Astrocyte (in vitro differentiated cells and primary cell): Measurements from ENCODE around the gene CAPZB. TPM values are rescaled to one million over a fixed set of nuclear protein-coding genes. Genes with fewer than 3 reads are reported as not detected.

Experiments used
- DNase-seq: peaks from one replicate; pipeline ENCODE4 v3.0.0-alpha.2; 2010; ENCODE audit warnings: low read depth
- FAIRE-seq: peaks from 2 replicates; lab custom pipeline; 2011; peaks lifted over from hg19 to GRCh38; lab: Jason Lieb, UNC
- H2AFZ ChIP-seq: 2 replicates; pipeline ENCODE4 v1.6.0; 2012; ENCODE audit warnings: low read depth, low read length, inconsistent platforms
- H3K27ac ChIP-seq: 2 replicates; pipeline ENCODE4 v1.5.1; 2011; ENCODE audit warnings: low read depth, low read length, inconsistent platforms
- H3K27me3 ChIP-seq: 2 replicates; pipeline ENCODE4 v1.6.0; 2011; ENCODE audit warnings: low read length, inconsistent platforms; ENCODE audit not compliant: insufficient read depth
- H3K36me3 ChIP-seq: 2 replicates; pipeline ENCODE4 v1.5.1; 2011; ENCODE audit warnings: low read length, inconsistent platforms; ENCODE audit not compliant: insufficient read depth
- H3K4me1 ChIP-seq: 2 replicates; pipeline ENCODE4 v1.5.1; 2011; ENCODE audit warnings: low read length, inconsistent platforms; ENCODE audit not compliant: insufficient read depth
- H3K4me2 ChIP-seq: 2 replicates; pipeline ENCODE4 v1.6.0; 2012; ENCODE audit warnings: low read length, inconsistent platforms
- H3K4me3 ChIP-seq: 2 replicates; pipeline ENCODE4 v1.5.1; 2011; ENCODE audit warnings: low read depth, mild to moderate bottlenecking, low read length, inconsistent platforms; ENCODE audit not compliant: insufficient read depth
- H3K79me2 ChIP-seq: 2 replicates; pipeline ENCODE4 v1.6.0; 2012; ENCODE audit warnings: mild to moderate bottlenecking, low read length, inconsistent platforms; ENCODE audit not compliant: insufficient read depth
- H3K9ac ChIP-seq: 2 replicates; pipeline ENCODE4 v1.6.0; 2012; ENCODE audit warnings: mild to moderate bottlenecking, low read length, inconsistent platforms
- H3K9me3 ChIP-seq: 2 replicates; pipeline ENCODE4 v1.5.1; 2012; ENCODE audit warnings: low read depth, mild to moderate bottlenecking, low read length, inconsistent platforms; ENCODE audit not compliant: insufficient read depth
- H4K20me1 ChIP-seq: 2 replicates; pipeline ENCODE4 v1.6.0; 2012; ENCODE audit warnings: low read length, inconsistent platforms; ENCODE audit not compliant: insufficient read depth
- H3K27ac Mint-ChIP-seq: one replicate; pipeline ENCODE4 v1.8.0; 2021; ENCODE audit warnings: mild to moderate bottlenecking, mixed read lengths; ENCODE audit not compliant: unreplicated experiment
- H3K27me3 Mint-ChIP-seq: one replicate; pipeline ENCODE4 v1.8.0; 2021; ENCODE audit warnings: low read depth, mixed read lengths; ENCODE audit not compliant: unreplicated experiment
- H3K36me3 Mint-ChIP-seq: one replicate; pipeline ENCODE4 v1.8.0; 2021; ENCODE audit warnings: low read depth, mixed read lengths; ENCODE audit not compliant: unreplicated experiment
- H3K4me1 Mint-ChIP-seq: one replicate; pipeline ENCODE4 v1.8.0; 2021; ENCODE audit warnings: low read depth, mixed read lengths; ENCODE audit not compliant: unreplicated experiment
- H3K4me3 Mint-ChIP-seq: one replicate; pipeline ENCODE4 v1.8.0; 2021; ENCODE audit warnings: mild to moderate bottlenecking, moderate library complexity, mixed read lengths; ENCODE audit not compliant: unreplicated experiment
- H3K9me3 Mint-ChIP-seq: one replicate; pipeline ENCODE4 v1.8.0; 2021; ENCODE audit warnings: mild to moderate bottlenecking, mixed read lengths; ENCODE audit not compliant: unreplicated experiment
- CTCF ChIP-seq: IDR thresholded peaks from 2 replicates; pipeline ENCODE4 v1.5.1; 2011; ENCODE audit warnings: low read depth, mild to moderate bottlenecking, inconsistent platforms, low read length, moderate library complexity; ENCODE audit not compliant: insufficient read depth
- EZH2 ChIP-seq: IDR thresholded peaks from 2 replicates; pipeline ENCODE4 v1.6.1; 2012; ENCODE audit warnings: mild to moderate bottlenecking, low read length, inconsistent platforms; ENCODE audit not compliant: insufficient read depth
- total RNA-seq: library from RNA; stranded (reverse); gene quantifications from 2 replicates; pipeline ENCODE4 v1.2.1, GENCODE V29; 2021

Gene CAPZB
- total RNA-seq, 1 donor from 2014 or later: 458 TPM

GRCh38 chr1:19374926-19375325 lies 110.4 kb downstream of the CAPZB start:
- no peak overlapping the region for H3K4me2 ChIP-seq
- peaks cover 36% of the 10 kb centered on the region for H3K36me3 ChIP-seq
- H3K27me3 ChIP-seq: no peaks in the 10 kb centered on the region
- Mint-ChIP-seq H3K9me3 (peaks cover 4% of the 10 kb centered on the region), H3K27ac (peak overlapping the region; percentile 34), H3K4me3 (no peak overlapping the region), H3K27me3 (no peaks in the 10 kb centered on the region), H3K4me1 (peaks cover 22% of the 10 kb centered on the region), H3K36me3 (peaks cover 31% of the 10 kb centered on the region)
- no peak overlapping the region for H2AFZ ChIP-seq
- DNase-seq (no peak), FAIRE-seq (no peak)
- H3K9ac ChIP-seq: no peak overlapping the region
- peaks cover 79% of the 10 kb centered on the region for H3K79me2 ChIP-seq
- peaks cover 8% of the 10 kb centered on the region for H3K4me1 ChIP-seq
- no peaks in the 10 kb centered on the region for H3K9me3 ChIP-seq
- no peak for TF ChIP-seq EZH2
- TF ChIP-seq CTCF: no peak
- peaks cover 94% of the 10 kb centered on the region for H4K20me1 ChIP-seq
- H3K4me3 ChIP-seq: no peak overlapping the region
- H3K27ac ChIP-seq: no peak overlapping the region

DNA sequence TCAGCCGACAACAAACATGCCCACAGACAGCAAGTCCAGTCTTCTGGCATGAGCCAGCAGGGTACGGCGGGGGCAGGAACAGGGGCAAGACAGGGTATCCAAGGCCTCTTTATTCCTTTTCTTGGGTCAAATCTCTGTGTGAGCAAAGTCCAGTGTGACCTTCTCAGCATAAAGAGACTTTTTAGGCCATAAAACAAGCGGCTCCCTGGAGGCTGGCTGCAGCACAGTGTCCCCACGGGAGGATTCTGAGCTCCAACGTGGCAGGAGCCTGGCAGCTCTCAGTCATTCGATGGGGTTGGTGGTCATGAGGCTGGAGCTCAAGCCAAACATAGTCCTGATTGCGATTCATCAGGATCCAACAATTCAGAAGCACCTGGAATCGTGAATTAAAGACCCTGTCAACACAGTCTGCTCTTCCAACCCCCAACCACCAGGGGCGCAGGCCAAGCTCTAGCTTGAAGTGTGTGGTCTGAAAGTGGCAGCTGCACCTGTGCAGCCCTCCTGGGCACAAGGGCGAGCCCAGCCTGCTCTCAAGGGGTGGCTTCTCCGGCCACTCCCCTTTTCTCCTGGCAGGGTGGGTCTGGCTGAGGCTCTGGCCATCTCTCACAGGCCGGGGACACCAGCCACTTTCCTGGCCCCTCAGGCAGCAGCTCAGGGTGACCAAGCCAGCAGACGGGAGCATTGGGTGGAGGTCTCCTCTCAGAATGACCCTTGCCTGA lies 111.1 kb downstream of the CAPZB start:
- Histone ChIP-seq H3K4me1 (peaks cover 8% of the 10 kb centered on the region), H4K20me1 (peaks cover 94% of the 10 kb centered on the region), H3K36me3 (peaks cover 32% of the 10 kb centered on the region), H3K9me3 (no peaks in the 10 kb centered on the region), H3K4me3 (no peak overlapping the region), H3K4me2 (no peak overlapping the region), H2AFZ (no peak overlapping the region), H3K9ac (no peak overlapping the region), H3K27ac (no peak overlapping the region), H3K27me3 (no peaks in the 10 kb centered on the region), H3K79me2 (peaks cover 78% of the 10 kb centered on the region)
- no peak for FAIRE-seq
- TF ChIP-seq CTCF (peak; percentile 36), EZH2 (no peak)
- no peak for DNase-seq
- peaks cover 26% of the 10 kb centered on the region for H3K36me3 Mint-ChIP-seq
- H3K9me3 Mint-ChIP-seq: peaks cover 4% of the 10 kb centered on the region
- H3K4me1 Mint-ChIP-seq: peaks cover 22% of the 10 kb centered on the region
- no peak overlapping the region for H3K27ac Mint-ChIP-seq
- H3K4me3 Mint-ChIP-seq: no peak overlapping the region
- H3K27me3 Mint-ChIP-seq: no peaks in the 10 kb centered on the region
